Frontal cortex (tissue), 4 donors: Measurements from ENCODE around the gene GAB1. TPM values are rescaled to one million over a fixed set of nuclear protein-coding genes. Genes with fewer than 3 reads are reported as not detected.

Source experiments
- DNase-seq, 2 donors: peaks; one replicate each; pipeline ENCODE4 v3.0.0; 2012; ENCODE audit warnings: low spot score in 2 of 2
- FAIRE-seq: peaks from 2 replicates; lab custom pipeline; 2012; peaks lifted over from hg19 to GRCh38; lab: Jason Lieb, UNC
- total RNA-seq: library from RNA; depleted of rRNA; stranded (reverse); fragments of >200 nt; gene quantifications from one replicate; pipeline ENCODE4 v1.2.3, GENCODE V29; 2014
- donor health status: control.
- donor health status: control.
- donor health status: control.

GAB1 gene
- total RNA-seq, result 15.5 TPM

DNA sequence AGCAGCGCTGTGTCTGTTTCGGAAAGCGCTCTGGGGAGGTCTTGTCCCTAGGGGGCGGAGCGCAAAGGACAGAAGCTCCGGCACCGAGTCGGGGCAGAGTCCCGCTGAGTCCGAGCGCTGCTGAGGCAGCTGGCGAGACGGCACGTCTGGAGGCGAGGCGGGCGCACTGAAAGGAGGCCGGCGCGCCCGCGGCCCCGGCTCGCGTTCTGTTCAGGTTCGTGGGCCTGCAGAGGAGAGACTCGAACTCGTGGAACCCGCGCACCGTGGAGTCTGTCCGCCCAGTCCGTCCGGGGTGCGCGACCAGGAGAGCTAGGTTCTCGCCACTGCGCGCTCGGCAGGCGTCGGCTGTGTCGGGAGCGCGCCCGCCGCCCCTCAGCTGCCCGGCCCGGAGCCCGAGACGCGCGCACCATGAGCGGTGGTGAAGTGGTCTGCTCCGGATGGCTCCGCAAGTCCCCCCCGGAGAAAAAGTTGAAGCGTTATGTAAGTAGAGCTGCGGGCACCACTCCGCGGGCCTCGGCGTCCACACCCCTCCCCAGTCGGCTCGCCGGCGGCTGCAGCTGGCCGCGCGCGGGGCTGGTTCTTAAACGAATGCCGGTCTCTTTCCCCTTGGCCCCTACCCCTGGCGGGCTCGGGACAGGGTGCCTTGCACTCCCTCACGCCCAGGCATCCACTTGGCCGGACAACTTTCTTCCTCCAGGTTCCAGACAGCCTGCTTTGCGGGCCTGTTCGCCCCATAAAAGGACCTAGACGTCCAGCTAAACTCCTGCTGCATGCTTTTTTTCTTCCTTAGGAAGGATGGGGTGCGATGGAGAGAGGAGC lies at the start of gene GAB1:
Gene GAB1, plus strand, starts transcription at position 96 of the 819 bp plus-strand sequence. Its CDS starts 313 bp downstream, at position 409.
- DNase-seq (peak in 1 of 2 donors; percentile 76), FAIRE-seq (no peak)

DNA sequence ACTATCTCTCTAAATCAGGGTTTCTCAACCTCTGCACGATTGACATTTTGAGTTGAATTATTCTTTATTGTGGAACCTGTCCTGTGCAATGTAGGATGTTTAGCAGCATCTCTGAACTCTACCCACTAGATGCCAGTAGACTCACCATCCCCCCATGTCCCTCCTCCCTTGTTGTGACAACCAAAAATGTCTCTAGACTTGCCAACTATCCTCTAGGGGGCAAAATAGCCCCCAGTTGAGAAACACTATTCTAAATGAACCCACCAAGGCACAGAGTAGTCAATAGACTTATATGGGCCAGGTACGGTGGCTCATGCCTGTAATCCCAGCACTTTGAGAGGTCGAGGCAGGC lies 49.1 kb upstream of the GAB1 start:
- FAIRE-seq (no peak), DNase-seq (no peak)

DNA sequence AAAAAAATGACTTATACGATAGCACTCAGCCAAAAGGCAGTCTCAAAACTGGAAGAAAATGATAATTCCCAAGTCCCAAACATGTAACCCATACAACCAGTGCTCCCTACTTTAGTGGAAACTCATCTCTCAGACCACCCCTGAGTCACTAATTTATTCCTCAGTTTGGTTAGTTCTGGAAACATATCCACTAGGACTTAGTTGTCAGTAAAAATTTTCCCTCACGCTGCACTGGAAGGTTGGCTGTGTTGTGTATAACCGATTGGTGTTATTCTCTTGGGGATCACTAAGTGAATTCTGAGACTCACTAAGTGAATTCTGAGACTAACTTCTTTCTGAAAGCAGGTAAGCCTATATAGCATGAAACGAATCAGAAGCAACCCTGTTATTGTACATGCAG lies 48.5 kb upstream of the GAB1 start:
- FAIRE-seq (no peak), DNase-seq (no peak)

DNA sequence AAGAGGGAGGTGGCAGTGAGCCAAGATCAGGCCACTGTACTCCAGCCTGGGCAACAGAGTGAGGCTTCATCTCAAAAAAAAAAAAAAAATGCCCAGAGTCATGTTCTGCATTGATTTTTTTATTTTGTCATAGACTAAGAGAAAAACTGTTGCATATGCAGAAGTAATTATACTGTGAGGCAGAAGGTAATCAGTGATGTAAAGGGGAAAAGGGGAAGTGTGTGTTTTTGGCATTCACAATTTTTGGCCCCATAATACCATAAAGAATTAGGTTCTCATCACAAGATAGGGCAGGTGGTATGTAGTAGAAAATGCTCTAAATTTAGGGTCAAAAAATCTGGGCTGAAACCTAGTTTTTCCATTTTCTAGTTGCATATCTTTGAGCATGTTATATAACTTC lies 47.3 kb upstream of the GAB1 start:
- DNase-seq (no peak), FAIRE-seq (no peak)

DNA sequence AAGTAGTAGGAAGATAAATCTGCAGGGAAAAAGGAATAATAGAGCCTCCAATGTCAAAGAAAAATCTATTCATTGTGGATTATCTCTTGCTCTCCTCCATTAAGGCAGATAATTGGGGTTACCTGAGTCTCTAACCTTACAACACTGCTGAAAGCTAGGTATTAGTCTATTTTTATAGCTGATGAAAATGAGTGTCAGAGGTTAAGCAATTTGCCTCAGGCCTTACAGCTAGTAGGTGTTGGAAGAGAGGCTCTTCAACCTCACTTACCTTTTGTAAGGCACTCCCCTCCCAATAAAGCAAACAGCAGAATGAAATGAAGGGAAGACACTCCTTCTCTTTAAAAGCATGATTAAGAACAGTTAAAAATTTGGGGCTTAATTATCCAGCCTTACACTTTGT lies 45.4 kb upstream of the GAB1 start:
- DNase-seq (no peak), FAIRE-seq (no peak)

DNA sequence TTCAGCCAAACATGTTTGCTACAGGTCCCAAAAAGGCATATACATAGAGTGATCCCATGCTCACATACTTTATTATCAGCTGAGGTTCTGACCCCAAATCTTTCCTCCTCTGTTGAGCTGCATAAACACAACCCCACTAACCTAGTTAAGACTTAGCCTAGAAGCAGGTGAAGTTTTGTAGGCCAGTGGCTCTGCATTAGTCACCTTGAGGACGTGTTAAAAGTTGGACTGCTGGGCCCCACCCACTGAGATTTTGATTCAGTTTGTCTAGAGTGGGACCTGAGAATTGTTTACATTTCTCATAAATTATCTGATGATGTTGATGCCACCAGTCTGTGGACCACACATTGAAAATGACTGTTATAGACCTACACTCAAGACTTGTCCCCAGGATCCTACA lies 43.8 kb upstream of the GAB1 start:
- no peak for FAIRE-seq
- DNase-seq, result no peak

DNA sequence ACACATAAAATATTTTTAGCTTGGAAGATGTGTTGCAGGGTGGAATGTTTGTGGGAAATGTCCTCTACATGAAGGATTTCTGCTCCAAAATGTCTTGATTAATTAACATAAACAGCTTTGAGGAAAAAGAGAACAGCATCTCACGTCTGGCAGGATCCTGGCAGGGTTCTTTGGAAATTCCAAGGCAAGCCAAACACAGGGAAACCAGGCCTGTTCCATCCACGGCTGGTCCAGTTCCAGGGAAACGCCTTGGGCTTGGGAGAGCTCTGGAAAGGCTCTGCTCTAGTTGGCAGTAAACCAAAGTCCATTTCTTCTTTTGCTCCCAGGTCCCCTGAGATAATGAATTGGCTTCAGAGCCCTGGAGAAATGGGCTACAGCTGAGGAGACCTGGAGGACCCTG lies 42.4 kb upstream of the GAB1 start:
- DNase-seq, result no peak
- FAIRE-seq, result no peak

DNA sequence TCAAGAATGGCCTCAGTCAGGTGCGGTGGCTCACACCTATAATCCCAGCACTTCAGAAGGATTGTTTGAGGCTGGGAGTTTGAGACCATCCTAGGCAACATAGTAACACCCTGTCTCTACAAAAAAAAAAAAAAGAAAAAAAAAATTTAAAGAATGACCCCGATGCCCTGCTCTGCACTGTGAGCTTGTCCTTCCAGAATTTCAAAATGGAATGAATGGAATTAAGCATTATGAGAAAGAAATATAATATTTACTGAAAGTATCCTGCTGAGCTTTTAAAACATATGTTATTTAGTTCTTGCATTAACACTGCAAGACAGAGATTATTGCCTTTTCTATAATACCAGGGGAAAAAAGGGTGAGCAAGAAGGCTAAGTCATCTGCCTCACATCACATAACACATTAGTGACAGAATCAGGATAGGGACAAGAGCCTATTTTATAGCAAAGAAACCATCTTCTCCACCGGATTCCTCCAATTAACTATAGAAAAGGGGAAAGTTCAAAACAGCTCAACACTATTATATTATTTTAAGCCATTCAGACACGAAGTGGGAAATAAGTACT lies 41.9 kb upstream of the GAB1 start:
- DNase-seq (no peak), FAIRE-seq (no peak)

DNA sequence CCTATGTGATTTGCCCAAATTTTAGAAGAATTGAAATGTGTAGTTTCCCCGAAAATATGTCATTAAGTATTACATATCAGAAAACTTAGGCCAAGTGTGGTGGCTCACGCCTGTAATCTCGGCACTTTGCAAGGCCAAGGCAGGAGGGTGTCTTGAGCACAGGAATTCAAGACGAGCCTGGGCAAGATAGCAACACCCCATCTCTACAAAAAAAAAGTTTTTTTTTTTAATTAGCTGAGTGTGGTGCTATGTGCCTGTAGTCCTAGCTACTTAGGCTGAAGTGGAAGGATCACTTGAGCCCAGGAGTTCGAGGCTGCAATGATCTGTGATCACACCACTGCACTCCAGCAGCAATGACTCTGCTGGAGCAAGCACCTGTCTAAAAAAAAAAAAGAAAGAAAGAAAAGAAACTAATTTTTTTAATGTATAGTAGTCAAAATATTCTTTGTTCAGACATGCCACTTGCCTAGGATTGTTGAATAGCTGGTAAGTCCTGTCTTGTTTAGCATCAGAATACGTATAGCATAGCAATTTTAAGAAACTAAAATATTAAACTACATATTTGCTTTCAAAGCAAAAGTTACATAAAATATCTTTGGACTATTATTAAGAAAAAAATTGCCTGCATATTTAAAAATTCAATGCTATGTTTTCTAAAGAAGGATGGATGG lies 40.1 kb upstream of the GAB1 start:
- no peak for DNase-seq
- FAIRE-seq, result no peak

DNA sequence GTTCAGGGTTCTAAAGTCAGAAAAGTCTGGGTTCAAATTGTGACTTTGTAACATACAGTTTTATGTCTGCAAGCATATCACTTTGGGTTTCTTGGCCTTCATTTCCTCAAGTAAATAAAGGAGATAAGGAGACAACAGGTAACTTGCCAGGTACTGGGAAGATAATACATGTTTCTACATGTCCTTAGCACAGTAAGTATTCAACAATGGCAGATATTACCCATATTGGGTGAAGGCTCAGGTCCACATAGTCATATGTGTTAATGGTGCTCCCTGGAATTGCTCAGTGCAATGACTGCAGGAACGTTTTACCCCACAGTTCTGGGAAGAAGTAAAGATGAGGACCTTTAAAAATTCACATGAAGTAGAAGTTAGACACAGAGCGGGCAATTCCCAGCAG lies 35.8 kb upstream of the GAB1 start:
- DNase-seq, result no peak
- no peak for FAIRE-seq

DNA sequence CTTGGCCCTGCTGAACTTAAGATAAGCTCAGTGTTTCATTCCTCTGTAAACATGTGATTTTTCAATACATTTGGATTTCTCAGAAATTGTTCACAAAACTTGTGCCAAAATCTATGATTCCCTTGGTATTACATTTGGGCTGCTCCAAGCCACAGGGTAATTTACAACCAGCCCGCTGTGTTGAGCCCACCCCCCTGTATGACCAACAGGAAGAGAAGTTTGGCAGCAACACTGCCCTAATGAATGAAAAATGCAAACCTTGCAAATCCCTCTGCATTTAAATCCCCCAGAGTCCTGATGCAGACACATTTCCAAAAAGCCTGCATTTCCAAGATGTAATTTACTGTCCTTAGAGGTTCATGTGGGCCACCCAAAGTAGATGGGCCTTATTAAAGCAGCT lies 34.1 kb upstream of the GAB1 start:
- FAIRE-seq (no peak), DNase-seq (no peak)

DNA sequence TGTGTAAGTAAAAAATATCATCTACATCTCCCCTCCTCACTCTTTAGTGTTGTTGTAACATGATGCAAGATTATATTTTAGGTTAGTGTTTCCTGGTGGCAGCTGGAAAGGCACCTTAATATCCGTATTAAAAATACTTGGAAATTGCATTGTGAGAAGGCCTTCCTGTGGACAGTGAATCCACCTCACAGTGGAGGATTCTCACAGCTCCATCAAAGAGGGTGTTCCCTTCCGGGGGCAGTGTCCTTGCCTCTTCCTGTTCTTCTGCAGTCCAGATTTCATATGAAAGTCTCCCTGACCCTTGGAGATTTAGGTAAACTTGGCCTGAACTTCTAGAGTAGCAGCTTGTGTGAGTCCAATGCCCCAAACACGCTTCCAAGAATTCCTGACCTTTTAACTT lies 29.9 kb upstream of the GAB1 start:
- DNase-seq (no peak), FAIRE-seq (no peak)

DNA sequence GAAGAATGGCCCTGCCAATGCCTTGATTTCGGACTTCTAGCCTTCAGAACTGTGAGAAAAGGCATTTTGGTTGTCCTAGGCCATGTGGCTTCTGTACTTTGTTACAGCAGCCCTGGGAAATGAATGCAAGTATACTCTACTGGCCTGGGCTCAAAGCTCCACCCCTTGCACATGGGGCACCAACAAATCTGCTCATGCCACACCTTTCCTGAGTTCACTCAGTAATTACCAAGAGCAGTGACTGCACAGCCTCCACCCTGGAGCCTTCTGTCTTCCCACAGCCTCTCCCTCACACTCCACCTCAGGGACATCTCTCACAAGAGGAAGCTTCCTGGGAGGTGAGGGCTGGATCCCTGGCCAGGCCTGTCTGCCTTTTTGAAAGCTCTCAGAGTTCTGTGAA lies 29.1 kb upstream of the GAB1 start:
- FAIRE-seq (no peak), DNase-seq (no peak)

DNA sequence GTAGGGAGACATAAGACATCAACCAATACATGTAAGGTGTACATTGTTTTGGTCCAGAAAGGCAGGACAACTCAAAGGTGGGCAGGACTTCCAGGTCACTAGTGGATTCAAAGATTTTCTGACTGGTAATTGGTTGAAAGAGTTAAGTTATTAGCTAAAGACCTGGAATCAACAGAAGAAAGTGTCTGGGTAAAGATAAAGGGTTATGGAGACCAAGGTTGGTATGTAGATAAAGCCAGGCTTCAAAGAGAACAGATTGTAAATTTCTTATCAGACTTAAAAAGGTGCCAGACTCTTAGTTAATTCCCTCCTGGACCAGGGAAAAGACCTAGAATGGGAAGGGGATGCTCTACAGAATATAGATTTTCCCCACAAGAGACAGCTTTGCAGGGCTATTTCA lies 28.3 kb upstream of the GAB1 start:
- DNase-seq (no peak), FAIRE-seq (no peak)

DNA sequence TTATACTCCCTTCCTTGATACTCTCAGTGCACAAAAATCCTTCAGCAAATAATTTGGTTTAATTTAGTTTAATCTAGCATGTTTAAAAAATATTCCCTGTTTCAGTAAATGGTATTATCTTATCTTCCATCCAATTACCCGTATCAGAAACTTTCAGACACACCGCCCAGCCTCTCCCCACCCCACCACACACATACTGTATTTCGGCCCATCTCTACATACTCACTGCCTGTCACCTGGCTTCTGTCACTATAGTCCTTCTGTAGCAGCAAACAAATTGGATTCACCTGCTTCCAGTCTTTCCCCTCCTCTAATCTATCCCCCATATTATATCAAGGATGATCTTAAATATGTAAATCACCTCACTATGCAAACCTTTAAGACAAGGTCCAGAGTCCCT lies 24.8 kb upstream of the GAB1 start:
- FAIRE-seq (no peak), DNase-seq (no peak)

DNA sequence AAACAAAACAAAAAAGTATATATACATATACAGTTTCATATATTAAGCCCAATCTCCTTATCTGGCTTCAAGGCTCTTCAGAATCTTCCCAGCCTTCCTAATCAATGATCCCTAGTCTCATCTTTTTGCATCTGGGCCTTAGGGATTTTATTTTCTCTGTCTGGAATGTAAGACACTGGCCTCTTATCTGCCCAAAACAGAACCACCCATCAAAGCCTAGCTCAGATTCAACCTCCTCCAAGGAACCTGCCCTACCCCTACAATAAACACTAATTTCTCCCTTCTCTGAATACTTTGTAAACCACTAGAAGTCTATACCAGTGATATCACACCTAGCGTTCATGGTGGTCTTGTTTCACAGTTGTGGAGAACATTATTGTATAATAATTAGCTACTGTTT lies 23.2 kb upstream of the GAB1 start:
- FAIRE-seq, result no peak
- no peak for DNase-seq

DNA sequence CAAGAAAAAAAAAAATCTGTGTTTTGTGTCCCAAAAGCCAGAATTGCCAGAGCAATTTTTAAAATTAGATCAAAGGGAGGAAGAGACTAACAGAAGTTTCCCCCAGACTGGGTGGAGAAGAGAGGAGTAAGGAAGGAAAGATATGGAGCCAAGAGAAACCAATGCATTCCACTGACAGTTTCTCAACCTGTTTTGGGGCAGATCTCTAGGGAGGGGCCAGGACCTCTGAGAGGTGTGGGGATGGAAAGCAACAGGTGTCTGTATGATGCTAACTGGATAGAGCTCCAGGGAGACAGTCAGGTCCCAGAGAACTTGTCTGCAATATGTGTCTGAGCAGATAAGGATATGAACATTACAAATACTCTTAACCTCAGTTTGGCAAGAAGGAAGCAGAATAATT lies 22.7 kb upstream of the GAB1 start:
- FAIRE-seq (no peak), DNase-seq (no peak)

DNA sequence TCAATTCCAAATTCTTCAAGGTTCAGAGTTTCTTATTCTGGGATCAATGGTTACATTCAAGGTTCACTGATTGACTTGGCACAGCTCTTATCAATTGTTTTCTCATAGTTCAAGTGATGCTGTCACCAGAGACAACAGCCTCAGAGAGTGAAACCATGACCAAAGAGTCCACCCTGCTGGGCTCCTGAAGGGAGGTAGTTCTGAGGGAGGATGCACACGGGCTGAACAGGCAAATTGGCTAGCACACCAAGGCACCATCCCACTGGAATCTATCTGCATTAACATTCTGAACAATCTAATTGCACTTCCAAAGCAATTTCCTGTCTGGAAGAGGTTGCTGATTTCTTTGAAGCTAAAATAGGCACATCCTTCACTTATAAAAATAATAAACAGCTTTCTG lies 16.6 kb upstream of the GAB1 start:
- FAIRE-seq, result no peak
- DNase-seq, result no peak

DNA sequence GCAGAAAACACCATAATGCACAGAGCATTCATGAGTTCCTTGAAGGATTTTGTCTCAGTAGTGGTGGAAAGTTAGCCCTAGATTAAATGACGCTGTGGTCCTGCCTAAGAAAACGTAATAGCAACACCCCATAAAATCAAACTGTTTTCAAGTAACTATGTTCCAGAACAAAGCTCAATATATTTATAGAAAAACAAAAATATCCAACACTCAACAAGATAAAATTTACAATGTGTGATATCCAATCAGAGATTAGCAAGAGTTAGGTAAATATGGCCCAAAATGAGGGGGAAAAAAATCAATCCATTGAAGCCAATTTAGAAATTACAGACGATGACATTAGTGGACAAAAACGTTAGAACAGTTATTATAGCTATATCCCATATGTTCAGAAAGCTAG lies 9.9 kb upstream of the GAB1 start:
- FAIRE-seq (no peak), DNase-seq (no peak)

DNA sequence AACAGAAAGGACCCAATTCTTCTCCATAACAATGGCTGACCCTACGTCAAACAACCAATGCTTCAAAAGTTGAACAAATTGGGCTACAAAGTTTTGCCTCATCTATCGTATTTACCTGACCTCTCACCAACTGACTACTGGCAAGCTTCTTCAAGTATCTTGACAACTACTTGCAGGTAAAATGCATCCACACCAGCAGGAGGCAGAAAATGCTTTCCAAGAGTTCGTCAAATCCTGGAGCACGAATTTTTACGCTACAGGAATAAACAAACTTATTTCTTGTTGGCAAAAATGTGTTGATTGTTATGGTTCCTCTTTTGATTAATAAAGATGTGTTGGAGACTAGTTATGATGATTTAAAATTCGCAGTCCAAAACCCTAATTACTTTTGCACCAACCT lies 6.7 kb upstream of the GAB1 start:
- DNase-seq (no peak), FAIRE-seq (no peak)

DNA sequence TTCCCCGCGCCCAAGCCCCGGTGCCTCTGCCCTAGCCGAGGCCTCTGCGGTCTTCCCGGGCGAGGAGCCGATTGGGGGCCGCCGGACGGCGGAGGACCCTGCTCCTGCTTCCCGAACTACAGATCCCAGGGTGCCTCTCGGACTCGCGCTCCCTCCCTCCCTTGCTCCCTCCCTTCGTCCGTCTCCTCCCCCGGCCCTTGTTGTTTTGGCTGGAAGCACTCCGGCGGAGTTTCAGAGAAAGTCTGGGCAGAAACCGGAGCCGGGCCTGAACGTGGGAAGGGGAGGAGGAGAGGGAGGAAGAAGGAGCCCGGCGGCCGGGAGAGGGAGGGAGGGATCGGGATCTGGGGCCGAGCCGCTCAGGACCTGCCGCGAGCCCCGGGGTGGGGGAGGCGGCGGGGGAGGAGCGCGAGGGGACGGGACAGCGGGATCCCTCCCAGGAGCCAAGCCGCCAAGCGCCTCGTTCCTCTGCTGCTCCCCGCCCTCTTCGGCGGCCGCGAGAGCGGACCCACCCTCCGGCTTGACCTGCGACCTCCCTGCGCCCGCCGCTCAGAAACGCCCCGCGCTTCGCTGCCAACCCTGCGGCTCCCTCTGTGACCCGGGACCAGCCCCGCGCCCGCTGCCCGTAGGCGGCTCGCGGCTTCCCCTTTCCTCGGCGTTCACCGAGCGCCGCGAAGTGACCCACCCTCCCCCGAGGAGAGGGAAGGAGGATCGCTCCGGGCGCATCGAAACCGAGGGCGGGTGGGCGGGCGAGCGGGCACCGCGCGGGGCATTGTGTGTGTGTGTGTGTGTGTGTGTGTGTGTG lies 496 bp upstream of the GAB1 start:
- FAIRE-seq (no peak), DNase-seq (peak; percentile 63 to 76)
